HEK293 (cell line): ENCODE measurements around the gene PLEKHA6.

Experiments used
- KLF16 ChIP-seq: fragments of 450-650 bp; formaldehyde crosslinking; IDR thresholded peaks from 2 replicates; pipeline ENCODE4 v1.5.1; 2017; ENCODE audit warnings: missing biosample characterization, missing genetic modification characterization
- ZNF514 ChIP-seq: fragments of 450-650 bp; formaldehyde crosslinking; IDR thresholded peaks from 2 replicates; pipeline ENCODE4 v1.5.1; 2016; ENCODE audit warnings: missing biosample characterization, missing genetic modification characterization
- TF ChIP-seq, protein P1 (sequence below): fragments of 450-650 bp; formaldehyde crosslinking; IDR thresholded peaks from 2 replicates; pipeline ENCODE4 v1.5.1; 2016; ENCODE audit warnings: missing biosample characterization, missing genetic modification characterization

DNA sequence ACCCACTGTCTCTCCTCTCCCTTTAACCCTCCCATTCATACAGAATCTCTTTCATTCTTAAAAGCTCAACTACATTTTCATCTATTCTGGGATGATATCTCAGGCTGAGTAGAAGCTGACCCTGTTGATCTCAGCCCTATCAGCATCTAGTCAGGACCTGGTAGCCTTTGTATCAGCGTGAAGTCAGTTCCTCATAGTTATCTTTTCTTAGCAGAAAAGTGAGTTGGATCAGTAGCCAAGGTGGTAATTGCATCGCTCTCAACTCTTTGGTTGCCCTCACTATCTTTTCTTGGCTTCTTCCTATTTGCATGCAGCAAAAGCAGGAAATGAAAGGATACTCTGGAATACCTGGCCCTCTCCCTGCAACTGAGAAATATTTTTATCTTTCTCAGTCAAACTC lies 132.4 kb downstream of the PLEKHA6 start:
- TF ChIP-seq, protein P1, sequence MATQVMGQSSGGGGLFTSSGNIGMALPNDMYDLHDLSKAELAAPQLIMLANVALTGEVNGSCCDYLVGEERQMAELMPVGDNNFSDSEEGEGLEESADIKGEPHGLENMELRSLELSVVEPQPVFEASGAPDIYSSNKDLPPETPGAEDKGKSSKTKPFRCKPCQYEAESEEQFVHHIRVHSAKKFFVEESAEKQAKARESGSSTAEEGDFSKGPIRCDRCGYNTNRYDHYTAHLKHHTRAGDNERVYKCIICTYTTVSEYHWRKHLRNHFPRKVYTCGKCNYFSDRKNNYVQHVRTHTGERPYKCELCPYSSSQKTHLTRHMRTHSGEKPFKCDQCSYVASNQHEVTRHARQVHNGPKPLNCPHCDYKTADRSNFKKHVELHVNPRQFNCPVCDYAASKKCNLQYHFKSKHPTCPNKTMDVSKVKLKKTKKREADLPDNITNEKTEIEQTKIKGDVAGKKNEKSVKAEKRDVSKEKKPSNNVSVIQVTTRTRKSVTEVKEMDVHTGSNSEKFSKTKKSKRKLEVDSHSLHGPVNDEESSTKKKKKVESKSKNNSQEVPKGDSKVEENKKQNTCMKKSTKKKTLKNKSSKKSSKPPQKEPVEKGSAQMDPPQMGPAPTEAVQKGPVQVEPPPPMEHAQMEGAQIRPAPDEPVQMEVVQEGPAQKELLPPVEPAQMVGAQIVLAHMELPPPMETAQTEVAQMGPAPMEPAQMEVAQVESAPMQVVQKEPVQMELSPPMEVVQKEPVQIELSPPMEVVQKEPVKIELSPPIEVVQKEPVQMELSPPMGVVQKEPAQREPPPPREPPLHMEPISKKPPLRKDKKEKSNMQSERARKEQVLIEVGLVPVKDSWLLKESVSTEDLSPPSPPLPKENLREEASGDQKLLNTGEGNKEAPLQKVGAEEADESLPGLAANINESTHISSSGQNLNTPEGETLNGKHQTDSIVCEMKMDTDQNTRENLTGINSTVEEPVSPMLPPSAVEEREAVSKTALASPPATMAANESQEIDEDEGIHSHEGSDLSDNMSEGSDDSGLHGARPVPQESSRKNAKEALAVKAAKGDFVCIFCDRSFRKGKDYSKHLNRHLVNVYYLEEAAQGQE (tag by site-specific recombination) = no peak
- TF ChIP-seq ZNF514 (tag by site-specific recombination) = no peak
- TF ChIP-seq KLF16 = no peak
